H1 (cell line): Measurements from ENCODE around the gene SNED1. TPM values are rescaled to one million over a fixed set of nuclear protein-coding genes. Genes with fewer than 3 reads are reported as not detected.

Source experiments
- CTCF ChIA-PET: fragments of 300-600 bp; sonication (Branson Sonifier 250); formaldehyde crosslinking; loops from one replicate; lab custom pipeline; 2021; ENCODE audit not compliant: partially characterized antibody; lab: Charles Lee
- POLR2A ChIA-PET: fragments of 300-600 bp; sonication (Branson Sonifier 250); formaldehyde crosslinking; loops from one replicate; lab custom pipeline; 2021; ENCODE audit warnings: inconsistent platforms; ENCODE audit not compliant: partially characterized antibody; lab: Charles Lee
- DNase-seq, 2 experiments: peaks; one replicate each; pipeline versions ENCODE4 v3.0.0 to v3.0.0-alpha.2; 2010 to 2022; ENCODE audit warnings: low spot score in 2 of 2, low read depth in 1 of 2, mixed read lengths in 1 of 2
- FAIRE-seq: peaks from 2 replicates; lab custom pipeline; 2011; peaks lifted over from hg19 to GRCh38; lab: Jason Lieb, UNC
- H2AFZ ChIP-seq: 2 replicates; pipeline ENCODE4 v1.8.1; 2012; ENCODE audit warnings: low read length, inconsistent platforms
- H2AK5ac ChIP-seq: 2 replicates; pipeline ENCODE4 v1.6.1; 2013; ENCODE audit warnings: low read depth, low read length
- H2BK120ac ChIP-seq: replicated peaks from 2 replicates; pipeline ENCODE3; 2013; ENCODE audit warnings: low read depth, low read length, inconsistent platforms
- H2BK12ac ChIP-seq: 2 replicates; pipeline ENCODE4 v1.6.1; 2013; ENCODE audit warnings: low read depth, low read length
- H2BK15ac ChIP-seq: 2 replicates; pipeline ENCODE4 v1.6.1; 2013; ENCODE audit warnings: low read length
- H2BK20ac ChIP-seq: 2 replicates; pipeline ENCODE4 v1.6.1; 2013; ENCODE audit warnings: low read length
- H2BK5ac ChIP-seq: 2 replicates; pipeline ENCODE4 v1.6.1; 2013; ENCODE audit warnings: low read depth, low read length
- H3K14ac ChIP-seq: 2 replicates; pipeline ENCODE4 v1.6.1; 2013; ENCODE audit warnings: inconsistent platforms; ENCODE audit not compliant: insufficient read length
- H3K18ac ChIP-seq: 2 replicates; pipeline ENCODE4 v1.6.1; 2013; ENCODE audit warnings: low read length; ENCODE audit errors: extremely low read depth
- H3K23ac ChIP-seq: 2 replicates; pipeline ENCODE4 v1.6.1; 2013; ENCODE audit warnings: inconsistent platforms; ENCODE audit not compliant: insufficient read length
- H3K23me2 ChIP-seq: 2 replicates; pipeline ENCODE4 v1.6.1; 2013; ENCODE audit warnings: low read depth, low read length
- H3K27ac ChIP-seq: 2 replicates; pipeline ENCODE4 v1.6.1; 2011; ENCODE audit warnings: low read depth, low read length, inconsistent platforms
- H3K27me3 ChIP-seq, 4 experiments: replicated peaks in 1 of 4; 1 replicate in 1 of 4; 2 replicates in 3 of 4; pipeline versions ENCODE4 v1.6.1 to v1.8.1; 2011 to 2013; ENCODE audit warnings: low read length in 3 of 4, mild to moderate bottlenecking in 3 of 4, inconsistent platforms in 2 of 4, mixed read lengths in 2 of 4, moderate library complexity in 1 of 4; ENCODE audit not compliant: control insufficient read depth in 3 of 4, insufficient read depth in 3 of 4; ENCODE audit errors: extremely low read depth in 1 of 4
- H3K36me3 ChIP-seq, 4 experiments: 2 replicates each; pipeline versions ENCODE4 v1.6.1 to v1.8.1; 2011 to 2013; ENCODE audit warnings: mild to moderate bottlenecking in 4 of 4, low read length in 3 of 4, moderate library complexity in 2 of 4, control low read depth in 1 of 4, inconsistent platforms in 1 of 4; ENCODE audit not compliant: insufficient read depth in 4 of 4, control insufficient read depth in 2 of 4
- H3K4ac ChIP-seq: replicated peaks from 2 replicates; pipeline ENCODE3; 2013; ENCODE audit warnings: low read length, low read depth, mixed read lengths, inconsistent platforms; ENCODE audit not compliant: insufficient read length
- H3K4me1 ChIP-seq, 4 experiments: replicated peaks in 1 of 4; 1 replicate in 1 of 4; 2 replicates in 3 of 4; pipeline versions ENCODE4 v1.6.1 to v1.8.1; 2011 to 2013; ENCODE audit warnings: low read length in 3 of 4, inconsistent platforms in 2 of 4, mixed read lengths in 1 of 4; ENCODE audit not compliant: insufficient read depth in 4 of 4, control insufficient read depth in 3 of 4
- H3K4me2 ChIP-seq, 2 experiments: 2 replicates each; pipeline versions ENCODE4 v1.6.1 to v1.8.1; 2011 to 2013; ENCODE audit warnings: low read depth in 2 of 2, low read length in 2 of 2, control low read depth in 1 of 2, inconsistent platforms in 1 of 2, mild to moderate bottlenecking in 1 of 2; ENCODE audit not compliant: insufficient read depth in 1 of 2
- H3K4me3 ChIP-seq, 4 experiments: fragments of 200-600, 300-600 bp in 1 of 4; sonication (generic), shearing (Covaris generic), sonication (Bioruptor Twin) in 1 of 4; 2 replicates each; pipeline versions ENCODE4 v1.5.1 to v1.8.1; 2011 to 2016; ENCODE audit warnings: low read length in 4 of 4, low read depth in 3 of 4, control low read depth in 2 of 4, inconsistent platforms in 2 of 4, mild to moderate bottlenecking in 2 of 4, mixed read lengths in 1 of 4, moderate library complexity in 1 of 4; ENCODE audit not compliant: insufficient read depth in 2 of 4; ENCODE audit errors: extremely low read depth in 1 of 4
- H3K56ac ChIP-seq: replicated peaks from 2 replicates; pipeline ENCODE3; 2013; ENCODE audit warnings: low read depth, mild to moderate bottlenecking, mixed read lengths, low read length, inconsistent platforms; ENCODE audit not compliant: insufficient read length
- H3K79me1 ChIP-seq: 2 replicates; pipeline ENCODE4 v1.6.1; 2013; ENCODE audit warnings: low read depth, low read length, control low read depth
- H3K79me2 ChIP-seq, 2 experiments: 2 replicates each; pipeline versions ENCODE4 v1.6.1 to v1.8.1; 2012 to 2013; ENCODE audit warnings: low read length in 2 of 2, mild to moderate bottlenecking in 2 of 2, inconsistent platforms in 1 of 2; ENCODE audit not compliant: insufficient read depth in 2 of 2, control insufficient read depth in 1 of 2
- H3K9ac ChIP-seq, 4 experiments: replicated peaks in 1 of 4; 1 replicate in 1 of 4; 2 replicates in 3 of 4; pipeline versions ENCODE4 v1.6.1 to v1.8.1; 2011 to 2013; ENCODE audit warnings: low read depth in 3 of 4, low read length in 3 of 4, control low read depth in 2 of 4, mild to moderate bottlenecking in 2 of 4, moderate library complexity in 2 of 4, inconsistent platforms in 1 of 4; ENCODE audit errors: extremely low read depth in 1 of 4
- H3K9me3 ChIP-seq, 2 experiments: 2 replicates each; pipeline versions ENCODE4 v1.6.1 to v1.8.1; 2012 to 2013; ENCODE audit warnings: mild to moderate bottlenecking in 2 of 2, moderate library complexity in 2 of 2, control low read depth in 1 of 2, inconsistent platforms in 1 of 2, low read depth in 1 of 2, low read length in 1 of 2, mixed read lengths in 1 of 2; ENCODE audit not compliant: insufficient read depth in 2 of 2
- H4K20me1 ChIP-seq, 2 experiments: replicated peaks in 1 of 2; 2 replicates each; pipeline versions ENCODE3 to v1.8.1; 2011 to 2013; ENCODE audit warnings: inconsistent platforms in 2 of 2, low read length in 2 of 2, mild to moderate bottlenecking in 1 of 2; ENCODE audit not compliant: insufficient read depth in 2 of 2, control insufficient read depth in 1 of 2
- H4K5ac ChIP-seq: 2 replicates; pipeline ENCODE4 v1.6.1; 2013; ENCODE audit warnings: low read length, low read depth, mixed read lengths, inconsistent platforms; ENCODE audit not compliant: insufficient read length
- H4K8ac ChIP-seq: 2 replicates; pipeline ENCODE4 v1.8.0; 2013; ENCODE audit warnings: mild to moderate bottlenecking, moderate library complexity, low read length, inconsistent platforms; ENCODE audit not compliant: insufficient read depth; ENCODE audit errors: extremely low read depth
- H4K91ac ChIP-seq: replicated peaks from 2 replicates; pipeline ENCODE3; 2013; ENCODE audit warnings: low read length, mixed read lengths, inconsistent platforms; ENCODE audit not compliant: insufficient read length
- CBX5 ChIP-seq: fragments of 300-800, 300-1000 bp; sonication (generic); IDR thresholded peaks from 2 replicates; pipeline ENCODE4 v1.7.1; 2016; ENCODE audit warnings: antibody characterized with exemption, low read length, low read depth
- EP300 ChIP-seq, 2 experiments: IDR thresholded peaks; 1 replicate in 1 of 2; 2 replicates in 1 of 2; pipeline ENCODE4 v1.6.1; 2011 to 2012; ENCODE audit warnings: low read depth in 2 of 2, low read length in 2 of 2, mild to moderate bottlenecking in 2 of 2, borderline replicate concordance in 1 of 2, inconsistent platforms in 1 of 2, moderate library complexity in 1 of 2
- HDAC2 ChIP-seq, 2 experiments: fragments of 300-600 bp in 1 of 2; sonication (generic) in 1 of 2; IDR thresholded peaks; 2 replicates each; pipeline ENCODE4 v1.6.1; 2011 to 2012; ENCODE audit warnings: low read depth in 2 of 2, low read length in 2 of 2, mild to moderate bottlenecking in 2 of 2, moderate library complexity in 2 of 2, borderline replicate concordance in 1 of 2, inconsistent platforms in 1 of 2
- JUND ChIP-seq: IDR thresholded peaks from 2 replicates; pipeline ENCODE4 v1.6.1; 2011; ENCODE audit warnings: mild to moderate bottlenecking, improper control_type of control experiment, low read length
- MAX ChIP-seq: IDR thresholded peaks from 2 replicates; pipeline ENCODE4 v1.6.1; 2012; ENCODE audit warnings: inconsistent platforms
- RBBP5 ChIP-seq: IDR thresholded peaks from 2 replicates; pipeline ENCODE4 v1.7.1; 2012; ENCODE audit warnings: low read depth, mild to moderate bottlenecking, inconsistent platforms, low read length, moderate library complexity, borderline replicate concordance
- RNF2 ChIP-seq: fragments of 200-900, 300-1000 bp; sonication (generic); IDR thresholded peaks from 2 replicates; pipeline ENCODE4 v1.7.1; 2016; ENCODE audit warnings: borderline replicate concordance, low read depth, mild to moderate bottlenecking, antibody characterized with exemption, low read length; ENCODE audit not compliant: poor library complexity, severe bottlenecking; ENCODE audit errors: missing control alignments
- TCF12 ChIP-seq: IDR thresholded peaks from 2 replicates; pipeline ENCODE4 v1.6.1; 2011; ENCODE audit warnings: low read depth, mild to moderate bottlenecking, low read length
- WGBS, 2 experiments: shearing (Covaris generic) in 1 of 2; methylation state at CpG; one replicate each; pipeline versions ENCODE4 v1.1.6 to v1.1.7; 2013 to 2015; ENCODE audit warnings: low lambda C conversion rate in 2 of 2, mixed read lengths in 2 of 2, inconsistent platforms in 1 of 2, low coverage in 1 of 2, missing lambda C conversion rate in 1 of 2; ENCODE audit not compliant: insufficient replicate concordance in 2 of 2, insufficient coverage in 1 of 2, insufficient read length in 1 of 2; ENCODE audit errors: extremely low coverage in 1 of 2, missing lambda C conversion rate in 1 of 2; 5-methylcytosine and 5-hydroxymethylcytosine counted together
- polyA plus RNA-seq, 7 experiments: library from polyadenylated mRNA; depleted of rRNA in 3 of 7; stranded (reverse) in 5 of 7; unstranded in 2 of 7; fragments of >200 nt in 5 of 7; fragments of 200-250 nt in 2 of 7; gene quantifications; 1 replicate in 5 of 7; 2 replicates in 1 of 7; 4 replicates in 1 of 7; pipeline versions ENCODE4 v1.2.1 to v1.2.3, GENCODE V29; 2011 to 2013; ENCODE audit warnings: missing spikeins in 2 of 7, mixed read lengths in 2 of 7
- total RNA-seq: library from RNA; stranded (reverse); fragmentation: NEBNext Ultra II Directional; extraction: Animal tissue kit (Norgen Biotek cat#: 25700); gene quantifications from 2 replicates; pipeline ENCODE4 v1.2.1, GENCODE V29; 2021

The SNED1 gene
- total and polyA plus RNA-seq, 2 of the 8 experiments (the other 6 are each of a cell fraction or from before 2014, with no cell fraction given), result 1.9 TPM

DNA sequence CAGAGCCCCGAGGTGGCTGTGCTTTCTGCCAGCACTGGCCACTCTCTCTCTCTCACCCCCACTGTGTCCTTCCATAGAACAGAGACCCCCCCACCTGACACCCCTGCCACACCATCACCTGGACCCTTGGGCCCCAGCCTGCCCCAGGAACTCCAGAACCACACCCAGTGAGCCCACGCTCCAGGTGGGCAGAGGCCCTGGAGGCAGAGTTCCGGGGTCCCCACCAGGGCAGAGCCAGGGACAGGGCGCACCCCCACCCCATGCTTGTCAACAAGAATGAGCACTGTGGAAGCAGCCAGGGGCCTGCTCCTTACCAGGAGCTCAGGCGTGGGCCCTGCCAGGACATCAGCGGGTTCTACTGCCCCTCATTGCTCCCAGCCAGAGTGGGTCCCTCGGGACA, 136.3 kb downstream of the SNED1 start:
- WGBS, 2 experiments, result 96% methylated on average over 7 of the region's 7 CpGs; no CpG with 5 or more reads in 1 of the 2 experiments
- Histone ChIP-seq H3K14ac (no peak overlapping the region), H2BK120ac (no peak overlapping the region), H2AFZ (no peak overlapping the region), H3K9me3 (no peaks in the 10 kb centered on the region), H3K27me3 (no peaks in the 10 kb centered on the region), H2AK5ac (no peak overlapping the region), H4K5ac (no peak overlapping the region), H3K56ac (no peak overlapping the region), H4K8ac (no peak overlapping the region), H3K79me1 (no peaks in the 10 kb centered on the region; the same call in 1 of the 2 replicates), H2BK5ac (no peak overlapping the region), H3K23ac (no peak overlapping the region), H3K27ac (no peak overlapping the region), H3K4me2 (no peak overlapping the region), H2BK12ac (no peak overlapping the region), H3K23me2 (no peaks in the 10 kb centered on the region), H3K4ac (no peak overlapping the region), H3K4me3 (no peak overlapping the region), H3K4me1 (no peaks in the 10 kb centered on the region), H3K9ac (no peak overlapping the region), H2BK15ac (no peak overlapping the region), H3K79me2 (no peaks in the 10 kb centered on the region), H3K36me3 (peaks cover 4 to 29% (median 16%) of the 10 kb centered on the region in 4 experiments; a peak in 7 of 8 replicates), H4K20me1 (peaks cover 0 to 6% of the 10 kb centered on the region in 2 experiments), H2BK20ac (no peak overlapping the region), H4K91ac (no peak overlapping the region), H3K18ac (no peak overlapping the region)
- POLR2A ChIA-PET, result interaction anchor here (0.6 to 1.3 kb wide), 3 partner anchors 11 to 33 kb away, joined by 3 to 4 read pairs (median 3); partner anchors contain the start of gene MTERF4
- TF ChIP-seq HDAC2 (IDR thresholded peaks at IDR 0.05; ENCODE audit: borderline replicate concordance in 1 of 2, low read depth in 2 of 2, low read length in 2 of 2), result no peak
- no peak for TF ChIP-seq MAX
- no peak for TF ChIP-seq RBBP5
- no peak for TF ChIP-seq CBX5
- no peak for TF ChIP-seq JUND
- no peak for TF ChIP-seq TCF12
- no peak for TF ChIP-seq EP300 (IDR thresholded peaks at IDR 0.05; ENCODE audit: borderline replicate concordance in 1 of 2, low read depth in 2 of 2, low read length in 2 of 2)
- no peak for TF ChIP-seq RNF2
- CTCF ChIA-PET, result interaction anchor here (1.2 kb wide), 1 partner anchor 82 kb away, joined by 3 read pairs; no protein-coding TSS in a partner anchor
- FAIRE-seq, result no peak
- DNase-seq, result no peak
